ENCODE data around the gene YEATS4.

YEATS4 gene

GRCh38 chr12:69337311-69338090 is 22.0 kb upstream of the YEATS4 start:
- TF ChIP-seq GATA2 (IDR thresholded peaks at IDR 0.05; ENCODE audit: low read depth, low read length): no peak
- no peak for TF ChIP-seq GATA3 (IDR thresholded peaks at IDR 0.05; ENCODE audit: low read depth, low read length)

GRCh38 chr12:69338120-69338859 is 21.3 kb upstream of the YEATS4 start:
- TF ChIP-seq GATA2 (IDR thresholded peaks at IDR 0.05; ENCODE audit: low read depth, low read length) (no peak), GATA3 (IDR thresholded peaks at IDR 0.05; ENCODE audit: low read depth, low read length) (no peak)

- TF ChIP-seq GATA2 (IDR thresholded peaks at IDR 0.05; ENCODE audit: low read depth, low read length): no peak
- TF ChIP-seq GATA3 (IDR thresholded peaks at IDR 0.05; ENCODE audit: low read depth, low read length): no peak
These were observed 20.6 kb upstream of the YEATS4 start for GRCh38 chr12:69338936-69339335.

GRCh38 chr12:69339999-69340398 is 19.5 kb upstream of the YEATS4 start:
- TF ChIP-seq GATA2 (IDR thresholded peaks at IDR 0.05; ENCODE audit: low read depth, low read length): no peak
- TF ChIP-seq GATA3 (IDR thresholded peaks at IDR 0.05; ENCODE audit: low read depth, low read length): no peak

- TF ChIP-seq GATA3 (IDR thresholded peaks at IDR 0.05; ENCODE audit: low read depth, low read length) (no peak), GATA2 (IDR thresholded peaks at IDR 0.05; ENCODE audit: low read depth, low read length) (no peak)
These were observed 18.2 kb upstream of the YEATS4 start for GRCh38 chr12:69341328-69341727.

GRCh38 chr12:69342421-69342820 is 17.1 kb upstream of the YEATS4 start:
- no peak for TF ChIP-seq GATA3 (IDR thresholded peaks at IDR 0.05; ENCODE audit: low read depth, low read length)
- no peak for TF ChIP-seq GATA2 (IDR thresholded peaks at IDR 0.05; ENCODE audit: low read depth, low read length)

GRCh38 chr12:69343357-69343756 is 16.2 kb upstream of the YEATS4 start:
- TF ChIP-seq GATA2 (IDR thresholded peaks at IDR 0.05; ENCODE audit: low read depth, low read length) (no peak), GATA3 (IDR thresholded peaks at IDR 0.05; ENCODE audit: low read depth, low read length) (no peak)

GRCh38 chr12:69343885-69344612 is 15.5 kb upstream of the YEATS4 start:
- no peak for TF ChIP-seq GATA3 (IDR thresholded peaks at IDR 0.05; ENCODE audit: low read depth, low read length)
- TF ChIP-seq GATA2 (IDR thresholded peaks at IDR 0.05; ENCODE audit: low read depth, low read length): no peak

- TF ChIP-seq GATA3 (IDR thresholded peaks at IDR 0.05; ENCODE audit: low read depth, low read length) (no peak), GATA2 (IDR thresholded peaks at IDR 0.05; ENCODE audit: low read depth, low read length) (no peak)
These were observed 14.5 kb upstream of the YEATS4 start for GRCh38 chr12:69345077-69345476.

- TF ChIP-seq GATA2 (IDR thresholded peaks at IDR 0.05; ENCODE audit: low read depth, low read length) (no peak), GATA3 (IDR thresholded peaks at IDR 0.05; ENCODE audit: low read depth, low read length) (no peak)
These were observed 13.8 kb upstream of the YEATS4 start for GRCh38 chr12:69345742-69346141.

- TF ChIP-seq GATA2 (IDR thresholded peaks at IDR 0.05; ENCODE audit: low read depth, low read length) (no peak), GATA3 (IDR thresholded peaks at IDR 0.05; ENCODE audit: low read depth, low read length) (no peak)
These were observed 11.2 kb upstream of the YEATS4 start, which contains the start of gene LYZ for GRCh38 chr12:69348162-69348938. TSS of gene LYZ (plus strand) at chr12:69348381. CDS start at chr12:69348409, 28 bp downstream.

GRCh38 chr12:69350002-69350626 is 9.4 kb upstream of the YEATS4 start:
- TF ChIP-seq GATA3 (IDR thresholded peaks at IDR 0.05; ENCODE audit: low read depth, low read length) (no peak), GATA2 (IDR thresholded peaks at IDR 0.05; ENCODE audit: low read depth, low read length) (no peak)

- TF ChIP-seq GATA3 (IDR thresholded peaks at IDR 0.05; ENCODE audit: low read depth, low read length) (no peak), GATA2 (IDR thresholded peaks at IDR 0.05; ENCODE audit: low read depth, low read length) (no peak)
These were observed 8.8 kb upstream of the YEATS4 start for GRCh38 chr12:69350777-69351176.

Data from SH-SY5Y (cell line).